GM12875 (cell line): ENCODE data around the gene PACS1.

Experiments
- H3K4me3 ChIP-seq: one replicate; pipeline ENCODE4 v1.5.1; 2011; ENCODE audit warnings: low read depth, low read length, control low read depth
- TF ChIP-seq, protein P1 (sequence below): IDR thresholded peaks from 2 replicates; pipeline ENCODE4 v1.5.1; 2011; ENCODE audit warnings: low read depth, mild to moderate bottlenecking, control low read depth, inconsistent platforms, low read length, moderate library complexity, borderline replicate concordance; ENCODE audit not compliant: insufficient read depth

PACS1 gene

DNA sequence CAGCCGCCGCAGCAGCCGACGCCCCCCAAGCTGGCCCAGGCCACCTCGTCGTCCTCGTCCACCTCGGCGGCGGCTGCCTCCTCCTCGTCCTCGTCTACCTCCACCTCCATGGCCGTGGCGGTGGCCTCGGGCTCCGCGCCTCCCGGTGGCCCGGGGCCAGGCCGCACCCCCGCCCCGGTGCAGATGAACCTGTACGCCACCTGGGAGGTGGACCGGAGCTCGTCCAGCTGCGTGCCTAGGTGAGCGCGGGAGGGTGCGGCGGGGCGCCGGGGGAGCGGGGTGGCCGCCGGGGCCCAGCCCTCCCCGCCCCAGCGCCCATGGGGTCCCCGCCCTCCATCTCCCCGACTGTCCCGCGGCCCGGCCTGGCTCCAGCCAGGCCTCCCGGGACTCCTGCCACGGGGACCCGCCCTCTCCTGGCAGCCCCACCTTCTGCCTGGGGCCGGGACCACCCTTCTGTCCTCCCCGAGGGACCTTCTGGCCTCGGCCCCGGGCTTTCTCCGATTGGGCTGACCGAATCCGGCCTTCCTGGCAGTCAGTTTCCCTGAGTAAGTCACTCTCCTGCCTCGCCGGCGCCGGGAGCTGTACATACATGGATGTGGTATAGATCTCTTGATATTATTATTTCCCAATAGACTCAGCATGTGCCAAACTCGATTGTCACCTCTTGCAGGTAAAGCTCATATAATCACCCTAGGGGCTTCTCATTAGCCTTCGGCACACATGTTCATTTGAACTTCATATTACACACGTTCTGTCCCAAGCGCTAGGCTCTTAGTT lies 720 bp downstream of the PACS1 start:
- TF ChIP-seq, protein P1, sequence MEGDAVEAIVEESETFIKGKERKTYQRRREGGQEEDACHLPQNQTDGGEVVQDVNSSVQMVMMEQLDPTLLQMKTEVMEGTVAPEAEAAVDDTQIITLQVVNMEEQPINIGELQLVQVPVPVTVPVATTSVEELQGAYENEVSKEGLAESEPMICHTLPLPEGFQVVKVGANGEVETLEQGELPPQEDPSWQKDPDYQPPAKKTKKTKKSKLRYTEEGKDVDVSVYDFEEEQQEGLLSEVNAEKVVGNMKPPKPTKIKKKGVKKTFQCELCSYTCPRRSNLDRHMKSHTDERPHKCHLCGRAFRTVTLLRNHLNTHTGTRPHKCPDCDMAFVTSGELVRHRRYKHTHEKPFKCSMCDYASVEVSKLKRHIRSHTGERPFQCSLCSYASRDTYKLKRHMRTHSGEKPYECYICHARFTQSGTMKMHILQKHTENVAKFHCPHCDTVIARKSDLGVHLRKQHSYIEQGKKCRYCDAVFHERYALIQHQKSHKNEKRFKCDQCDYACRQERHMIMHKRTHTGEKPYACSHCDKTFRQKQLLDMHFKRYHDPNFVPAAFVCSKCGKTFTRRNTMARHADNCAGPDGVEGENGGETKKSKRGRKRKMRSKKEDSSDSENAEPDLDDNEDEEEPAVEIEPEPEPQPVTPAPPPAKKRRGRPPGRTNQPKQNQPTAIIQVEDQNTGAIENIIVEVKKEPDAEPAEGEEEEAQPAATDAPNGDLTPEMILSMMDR, result no peak
- peak overlapping the region; percentile 90 for H3K4me3 ChIP-seq

DNA sequence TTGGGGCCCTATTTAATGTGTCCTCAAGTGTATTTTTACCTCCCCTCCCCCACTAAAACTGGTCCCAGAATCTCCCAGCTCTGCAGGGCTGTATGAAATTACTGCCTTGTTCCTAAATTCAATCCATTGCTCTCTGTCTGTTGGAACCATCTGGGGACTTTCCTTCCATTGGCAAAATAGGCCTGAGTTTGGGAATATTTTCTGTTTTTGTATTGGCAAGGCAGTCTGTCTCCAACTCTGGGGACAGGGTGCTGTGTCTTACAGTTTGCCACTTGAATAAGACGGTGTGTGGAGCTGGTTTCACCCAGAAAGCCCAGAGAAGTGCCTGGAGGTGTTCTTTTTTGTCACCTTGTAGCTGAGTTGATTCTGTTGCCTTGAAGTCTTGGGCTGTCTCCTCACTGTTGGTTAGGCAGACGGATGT lies 1.3 kb downstream of the PACS1 start:
- TF ChIP-seq, protein P1, result no peak
- H3K4me3 ChIP-seq, result peak overlapping the region; percentile 90

DNA sequence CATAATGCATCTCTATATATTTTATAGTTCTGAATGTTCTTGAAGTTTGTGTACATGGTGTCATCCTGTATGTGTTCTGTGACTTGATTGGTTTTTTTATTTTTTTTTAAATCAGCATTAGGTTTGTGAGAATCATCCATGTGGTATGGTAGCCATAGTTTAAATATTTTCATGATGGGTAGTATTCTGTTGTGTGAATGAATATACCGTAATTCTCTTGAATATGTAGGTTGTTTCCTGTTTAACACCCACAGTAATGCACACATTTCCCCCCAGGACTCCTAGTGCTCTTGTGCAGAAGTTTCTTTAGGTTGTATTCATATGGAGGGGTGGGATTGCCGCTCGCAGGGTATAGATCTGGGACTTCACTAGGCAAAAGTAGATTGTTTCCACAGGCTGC lies 2.0 kb downstream of the PACS1 start:
- H3K4me3 ChIP-seq, result no peak overlapping the region
- TF ChIP-seq, protein P1, result no peak

DNA sequence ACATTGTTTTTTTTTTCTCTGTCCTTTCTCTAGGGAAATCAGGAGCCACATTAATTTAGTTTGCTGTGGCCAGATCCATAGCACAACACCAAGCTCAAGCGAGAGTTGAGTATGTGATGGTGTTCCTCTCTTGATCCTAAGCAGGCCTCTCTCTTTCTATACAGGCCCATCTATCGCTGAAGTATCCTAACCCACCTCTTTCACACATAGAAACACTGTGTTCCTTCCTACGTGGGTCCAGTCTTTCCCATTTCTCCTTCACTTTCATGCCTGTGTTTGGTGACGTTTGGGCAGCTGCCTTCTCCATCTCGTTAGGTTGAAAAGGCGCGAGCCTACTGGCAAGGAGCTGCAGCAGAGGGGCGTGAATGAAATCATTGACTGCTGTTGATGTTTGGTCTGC lies 2.4 kb downstream of the PACS1 start:
- H3K4me3 ChIP-seq, result no peak overlapping the region
- TF ChIP-seq, protein P1, result no peak

DNA sequence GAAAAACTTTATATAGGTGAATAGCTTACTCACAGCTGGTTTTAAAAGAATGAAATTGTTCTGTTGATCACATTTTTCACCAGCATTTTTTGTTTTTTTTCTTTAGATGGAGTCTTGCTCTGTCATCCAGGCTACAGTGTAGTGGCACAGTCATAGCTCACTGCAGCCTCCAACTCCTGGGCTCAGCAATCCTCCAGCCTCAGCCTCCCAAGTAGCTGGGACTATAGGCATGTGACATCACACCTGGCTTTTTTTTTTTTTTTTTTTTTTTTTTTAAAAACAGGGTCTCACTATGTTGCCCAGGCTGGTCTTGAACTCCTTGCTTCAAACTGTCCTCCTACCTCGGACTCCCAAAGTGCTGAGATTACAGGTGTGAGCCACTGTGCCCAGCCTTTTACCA lies 3.6 kb downstream of the PACS1 start:
- TF ChIP-seq, protein P1, result no peak
- no peak overlapping the region for H3K4me3 ChIP-seq

DNA sequence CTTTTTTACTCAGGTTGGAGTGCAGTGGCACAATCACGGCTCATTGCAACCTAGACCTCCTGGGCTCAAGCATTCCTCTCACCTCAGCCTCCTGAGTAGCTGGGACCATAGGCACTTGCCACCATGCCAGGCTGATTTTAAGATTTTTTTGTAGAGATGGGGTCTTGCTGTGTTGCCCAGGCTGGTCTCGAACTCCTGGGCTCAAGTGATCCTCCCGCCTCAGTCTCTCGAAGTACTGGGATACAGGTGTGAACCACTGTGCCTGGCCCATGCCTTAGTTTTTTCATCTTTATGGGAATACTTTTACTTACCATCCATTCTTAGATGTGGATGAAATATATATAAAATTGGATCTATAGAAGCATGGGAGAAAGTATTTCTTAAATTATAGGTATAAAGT lies 5.2 kb downstream of the PACS1 start:
- H3K4me3 ChIP-seq, result no peak overlapping the region
- TF ChIP-seq, protein P1, result no peak

DNA sequence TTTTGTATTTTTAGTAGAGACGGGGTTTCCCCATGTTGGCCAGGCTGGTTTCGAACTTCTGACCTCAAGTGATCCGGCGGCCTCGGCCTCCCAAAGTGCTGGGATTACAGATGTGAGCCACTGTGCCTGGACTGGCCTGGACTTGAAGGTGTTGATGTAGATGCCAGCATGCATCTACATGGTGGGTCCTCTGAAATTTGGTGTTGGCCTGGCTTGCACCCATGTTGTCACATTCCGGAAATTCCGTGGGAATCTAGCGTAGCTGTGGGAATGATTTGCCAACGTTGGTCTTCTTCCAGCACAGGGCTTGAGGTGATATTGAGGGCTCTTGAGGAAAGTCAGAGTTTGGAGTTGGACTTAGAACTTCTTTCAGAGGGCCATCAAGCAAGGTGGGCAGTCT lies 6.5 kb downstream of the PACS1 start:
- TF ChIP-seq, protein P1, result no peak
- no peak overlapping the region for H3K4me3 ChIP-seq
